NT2/D1 (cell line): ENCODE results near the gene IGSF1.
"Not testable (repeated sequence)": the region's sequence is repeated elsewhere in the genome, so short reads cannot be mapped to it uniquely, and the experiment has no call there.

ENCODE experiments used
- DNase-seq: peaks from one replicate; pipeline ENCODE4 v3.0.0-alpha.2; 2011; ENCODE audit warnings: low read depth, low spot score
- H3K27me3 ChIP-seq: 2 replicates; pipeline ENCODE4 v1.6.0; 2011; ENCODE audit warnings: mild to moderate bottlenecking; ENCODE audit not compliant: insufficient read length, insufficient read depth
- H3K36me3 ChIP-seq: 2 replicates; pipeline ENCODE4 v1.6.1; 2011; ENCODE audit warnings: mild to moderate bottlenecking, low read length, mixed read lengths; ENCODE audit not compliant: insufficient read depth, insufficient read length
- H3K4me1 ChIP-seq: 2 replicates; pipeline ENCODE4 v1.5.1; 2011; ENCODE audit not compliant: insufficient read depth, insufficient read length
- H3K4me3 ChIP-seq: 2 replicates; pipeline ENCODE4 v1.5.1; 2011; ENCODE audit warnings: low read depth; ENCODE audit not compliant: insufficient read length
- H3K9ac ChIP-seq: 2 replicates; pipeline ENCODE4 v1.6.0; 2011; ENCODE audit warnings: low read depth; ENCODE audit not compliant: insufficient read length
- H3K9me3 ChIP-seq: 2 replicates; pipeline ENCODE4 v1.5.1; 2011; ENCODE audit warnings: mild to moderate bottlenecking, low read length; ENCODE audit not compliant: insufficient read depth
- SUZ12 ChIP-seq: IDR thresholded peaks from 2 replicates; pipeline ENCODE4 v1.6.1; 2011; ENCODE audit not compliant: insufficient read length, insufficient read depth; ENCODE audit errors: extremely low read depth
- YY1 ChIP-seq: IDR thresholded peaks from 2 replicates; pipeline ENCODE4 v1.6.1; 2011; ENCODE audit not compliant: insufficient read length, insufficient read depth
- ZNF274 ChIP-seq: IDR thresholded peaks from 2 replicates; pipeline ENCODE4 v1.6.1; 2011; ENCODE audit warnings: mild to moderate bottlenecking, low read depth, low read length

Gene IGSF1

GRCh38 chrX:131257367-131257766 lies 31.7 kb downstream of the IGSF1 start:
- Histone ChIP-seq H3K4me1 (no peaks in the 10 kb centered on the region), H3K4me3 (no peak overlapping the region), H3K9ac (no peak overlapping the region), H3K27me3 (no peaks in the 10 kb centered on the region), H3K9me3 (no peaks in the 10 kb centered on the region), H3K36me3 (no peaks in the 10 kb centered on the region)
- TF ChIP-seq ZNF274 = no peak
- TF ChIP-seq YY1 = no peak
- no peak for TF ChIP-seq SUZ12
- DNase-seq = no peak

GRCh38 chrX:131250984-131251738 lies 37.9 kb downstream of the IGSF1 start:
- H3K9me3 ChIP-seq, DNase-seq, H3K36me3 ChIP-seq, H3K9ac ChIP-seq, H3K4me1 ChIP-seq, H3K27me3 ChIP-seq: not testable (repeated sequence)
- peak overlapping the region; percentile 21 for H3K4me3 ChIP-seq

DNA sequence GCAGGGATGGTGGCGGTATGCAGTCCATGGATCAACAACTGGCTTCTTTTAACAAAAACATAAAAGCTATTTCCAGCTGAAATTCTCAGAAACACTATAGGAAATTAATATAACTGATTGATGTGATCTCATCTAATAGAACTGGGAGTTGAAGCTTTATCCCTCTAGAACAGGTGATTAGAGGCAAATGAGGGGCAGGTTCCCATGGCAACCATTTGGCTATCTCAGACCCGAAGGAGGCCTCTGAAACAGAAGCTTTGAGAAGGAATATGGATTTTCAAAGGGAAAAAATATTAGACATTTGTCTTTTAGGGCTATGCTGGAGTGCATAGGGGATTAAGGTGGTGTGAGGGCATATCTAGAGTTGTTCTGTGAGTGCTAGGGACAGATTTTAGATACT lies 50.0 kb downstream of the IGSF1 start:
- Histone ChIP-seq H3K36me3 (no peaks in the 10 kb centered on the region), H3K4me1 (no peaks in the 10 kb centered on the region), H3K4me3 (no peak overlapping the region), H3K9ac (no peak overlapping the region), H3K9me3 (no peaks in the 10 kb centered on the region), H3K27me3 (no peaks in the 10 kb centered on the region)
- no peak for DNase-seq
- TF ChIP-seq ZNF274 (no peak), SUZ12 (no peak), YY1 (no peak)

DNA sequence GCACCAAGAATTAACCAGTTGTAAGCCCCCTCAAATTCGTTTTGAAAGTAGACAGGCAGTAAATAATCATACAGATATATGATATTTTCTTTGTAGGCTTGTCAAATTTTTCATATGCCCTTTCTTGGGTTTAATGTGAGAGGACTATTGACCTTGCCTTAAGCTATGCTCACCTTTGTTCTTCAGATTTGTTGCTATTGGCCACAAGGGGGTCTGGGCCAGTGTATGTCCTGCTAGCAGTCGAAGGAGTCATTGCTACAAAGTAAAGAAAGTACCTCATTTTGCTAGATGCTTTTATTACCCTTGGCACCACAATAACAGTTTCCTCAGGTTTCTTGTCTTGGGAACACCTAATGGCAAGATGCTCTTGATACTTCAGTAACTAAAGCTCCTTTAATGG lies 51.7 kb downstream of the IGSF1 start:
- no peak for DNase-seq
- Histone ChIP-seq H3K27me3 (no peaks in the 10 kb centered on the region), H3K4me3 (no peak overlapping the region), H3K9me3 (no peaks in the 10 kb centered on the region), H3K4me1 (no peaks in the 10 kb centered on the region), H3K36me3 (no peaks in the 10 kb centered on the region), H3K9ac (no peak overlapping the region)
- TF ChIP-seq ZNF274 = no peak
- TF ChIP-seq SUZ12 = no peak
- TF ChIP-seq YY1 = no peak

GRCh38 chrX:131235768-131236545 lies 53.1 kb downstream of the IGSF1 start:
- Histone ChIP-seq H3K4me3 (no peak overlapping the region), H3K27me3 (no peaks in the 10 kb centered on the region), H3K4me1 (no peaks in the 10 kb centered on the region), H3K36me3 (no peaks in the 10 kb centered on the region), H3K9me3 (no peaks in the 10 kb centered on the region), H3K9ac (no peak overlapping the region)
- DNase-seq = no peak
- TF ChIP-seq ZNF274 (no peak), SUZ12 (no peak), YY1 (no peak)

DNA sequence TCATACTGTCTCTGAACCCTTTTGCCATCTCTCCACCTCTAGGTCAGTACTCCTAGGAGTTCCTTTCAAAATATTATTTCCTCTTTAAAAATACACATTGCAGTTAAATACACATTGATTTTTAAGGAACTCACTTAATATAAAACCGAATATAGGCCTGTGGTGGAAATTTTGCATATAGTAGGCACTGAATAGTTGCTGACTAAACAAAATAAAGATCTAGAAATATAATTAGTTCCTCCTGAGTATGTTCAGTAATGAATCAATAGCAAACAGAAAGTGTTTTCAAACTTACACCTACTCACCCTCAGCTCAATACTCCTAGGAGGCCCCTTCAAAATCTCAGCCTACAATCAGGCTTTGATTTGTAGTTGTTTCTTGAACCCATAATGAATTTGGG lies 61.5 kb downstream of the IGSF1 start:
- Histone ChIP-seq H3K9me3 (no peaks in the 10 kb centered on the region), H3K9ac (no peak overlapping the region), H3K4me3 (no peak overlapping the region), H3K36me3 (no peaks in the 10 kb centered on the region), H3K27me3 (no peaks in the 10 kb centered on the region), H3K4me1 (no peaks in the 10 kb centered on the region)
- TF ChIP-seq SUZ12 (no peak), ZNF274 (no peak), YY1 (no peak)
- DNase-seq = no peak

DNA sequence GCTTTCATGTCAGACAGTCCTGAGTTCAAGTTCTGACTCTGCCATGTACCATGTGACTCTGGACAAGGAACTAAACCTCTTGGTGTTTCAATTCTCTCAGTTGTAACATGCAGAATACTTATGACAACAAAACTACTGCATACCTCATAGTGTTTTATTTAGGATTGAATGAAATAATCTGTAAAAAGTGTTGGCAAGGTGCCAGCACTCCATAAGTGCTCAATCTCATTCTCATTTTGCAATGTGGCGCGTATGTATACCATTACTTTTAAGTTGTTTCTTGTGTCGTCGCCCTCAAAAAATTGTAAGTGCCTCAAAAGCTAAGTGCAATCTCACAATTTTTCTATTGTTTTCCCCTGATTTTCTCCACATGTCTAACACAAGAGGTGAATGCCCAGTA lies 62.5 kb downstream of the IGSF1 start:
- Histone ChIP-seq H3K27me3 (no peaks in the 10 kb centered on the region), H3K9me3 (no peaks in the 10 kb centered on the region), H3K4me1 (no peaks in the 10 kb centered on the region), H3K36me3 (no peaks in the 10 kb centered on the region), H3K9ac (no peak overlapping the region), H3K4me3 (no peak overlapping the region)
- DNase-seq = no peak
- TF ChIP-seq YY1 = no peak
- TF ChIP-seq ZNF274 = no peak
- no peak for TF ChIP-seq SUZ12
